ENCODE measurements around the gene MICAL2.

MICAL2 gene

DNA sequence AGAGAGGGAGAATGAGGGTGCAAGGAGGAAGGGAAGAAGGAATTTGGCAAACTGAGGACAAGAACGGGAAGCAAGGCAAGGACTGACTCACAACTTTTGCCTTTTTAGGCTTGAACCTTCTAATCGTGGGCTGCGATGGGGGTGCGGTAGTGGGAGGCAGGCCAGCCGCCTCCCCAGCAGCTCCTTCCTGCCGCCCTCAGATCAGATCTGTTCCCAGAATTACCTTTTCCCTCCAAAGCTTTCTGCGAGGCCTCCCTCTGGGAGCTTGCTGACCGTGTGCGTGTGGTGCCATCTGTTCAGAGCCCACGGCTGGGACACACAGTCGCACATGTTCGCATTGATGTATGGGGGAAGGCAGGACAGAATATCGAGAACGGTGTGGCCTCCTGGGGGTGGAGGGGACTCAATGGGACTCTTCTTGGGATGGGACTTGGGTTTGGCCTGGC, 180.1 kb downstream of the MICAL2 start:
- DNase-seq, result no peak

DNA sequence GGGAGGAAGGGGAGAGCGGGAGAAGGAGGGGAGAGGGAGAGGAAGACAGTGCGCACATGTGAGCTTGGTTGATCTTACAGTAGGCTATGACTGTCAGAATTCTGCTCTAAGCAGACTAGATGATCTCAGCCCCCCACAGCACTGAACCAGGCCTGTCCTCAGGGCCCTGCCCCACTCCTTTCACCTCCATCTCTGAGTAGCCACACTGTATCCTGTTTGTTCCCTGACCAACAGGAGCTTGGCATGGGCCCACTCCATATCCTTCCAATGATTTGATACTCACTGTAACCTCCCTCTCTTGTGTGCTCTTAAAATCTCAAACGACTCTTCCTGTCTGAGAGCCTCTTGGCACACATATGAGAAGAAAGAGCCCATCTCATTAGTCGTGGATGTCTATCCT, 180.9 kb downstream of the MICAL2 start:
- DNase-seq, result no peak

DNA sequence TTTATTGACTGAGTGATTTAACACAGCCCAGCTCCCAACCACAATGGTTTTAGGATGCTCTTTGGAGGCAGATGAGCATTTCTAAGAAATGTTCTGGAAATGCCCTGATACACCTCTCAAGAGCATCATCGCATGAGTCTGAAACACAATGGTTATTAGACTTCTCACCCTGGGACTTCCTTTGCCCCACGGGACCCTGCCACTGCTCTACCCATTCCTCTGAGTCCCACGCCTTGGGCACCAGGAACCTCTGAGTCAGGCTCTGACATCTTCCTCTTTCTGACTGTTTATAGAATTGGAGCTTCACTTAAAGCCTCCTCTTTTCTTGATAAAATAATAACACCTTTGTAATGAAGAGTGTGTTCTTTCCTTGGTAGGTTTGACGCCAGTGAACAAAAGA, 181.4 kb downstream of the MICAL2 start:
- no peak for DNase-seq

DNA sequence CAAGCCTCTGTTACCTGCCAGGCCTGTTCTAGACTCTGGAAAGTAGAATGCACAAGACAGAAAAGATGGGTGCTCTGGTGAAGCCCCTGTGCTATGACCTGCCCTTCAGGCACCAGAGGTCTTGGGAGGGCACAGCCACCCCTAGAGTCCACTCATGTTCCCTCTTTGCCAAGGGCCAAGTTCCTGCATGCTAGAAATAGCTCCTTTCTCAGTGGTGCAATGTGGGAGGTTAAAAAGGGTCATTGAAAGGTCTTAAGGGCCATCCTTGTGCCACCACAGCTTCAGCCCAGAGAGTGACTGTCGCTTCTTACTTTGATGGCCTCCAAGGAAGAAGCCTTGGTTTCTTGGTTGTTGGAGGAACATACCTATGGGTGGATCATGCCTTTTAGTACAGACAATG, 182.4 kb downstream of the MICAL2 start:
- no peak for DNase-seq

DNA sequence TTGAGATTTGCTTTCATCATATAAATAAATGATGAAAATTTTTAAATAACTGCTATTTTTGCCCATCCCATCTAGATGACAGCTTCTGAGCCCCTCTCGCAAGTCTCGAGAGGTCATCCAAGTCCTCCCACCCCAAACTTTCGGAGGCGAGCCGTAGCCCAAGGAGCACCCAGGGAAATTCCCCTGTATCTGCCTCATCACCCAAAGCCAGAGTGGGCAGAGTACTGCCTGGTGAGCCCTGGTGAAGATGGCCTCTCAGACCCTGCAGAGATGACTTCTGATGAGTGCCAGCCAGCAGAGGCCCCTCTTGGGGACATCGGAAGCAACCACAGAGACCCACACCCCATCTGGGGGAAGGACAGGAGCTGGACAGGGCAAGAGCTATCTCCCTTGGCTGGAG, 183.1 kb downstream of the MICAL2 start:
- DNase-seq, result no peak

DNA sequence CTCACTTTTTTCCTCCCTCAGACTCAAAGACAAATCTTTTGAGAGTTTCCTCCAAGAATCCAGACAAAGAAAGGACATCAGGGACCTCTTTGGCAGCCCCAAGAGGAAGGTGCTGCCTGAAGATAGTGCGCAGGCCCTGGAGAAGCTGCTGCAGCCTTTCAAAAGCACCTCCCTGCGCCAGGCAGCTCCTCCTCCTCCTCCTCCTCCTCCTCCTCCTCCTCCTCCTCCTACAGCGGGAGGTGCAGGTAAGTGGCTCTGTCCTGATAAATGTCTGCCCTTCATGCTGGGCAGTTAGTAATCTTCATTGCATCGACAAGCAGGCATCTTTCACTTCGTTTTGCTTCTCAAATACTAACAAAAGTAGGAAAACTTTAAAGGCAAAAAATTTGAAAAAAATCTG, 184.2 kb downstream of the MICAL2 start:
- no peak for DNase-seq

DNA sequence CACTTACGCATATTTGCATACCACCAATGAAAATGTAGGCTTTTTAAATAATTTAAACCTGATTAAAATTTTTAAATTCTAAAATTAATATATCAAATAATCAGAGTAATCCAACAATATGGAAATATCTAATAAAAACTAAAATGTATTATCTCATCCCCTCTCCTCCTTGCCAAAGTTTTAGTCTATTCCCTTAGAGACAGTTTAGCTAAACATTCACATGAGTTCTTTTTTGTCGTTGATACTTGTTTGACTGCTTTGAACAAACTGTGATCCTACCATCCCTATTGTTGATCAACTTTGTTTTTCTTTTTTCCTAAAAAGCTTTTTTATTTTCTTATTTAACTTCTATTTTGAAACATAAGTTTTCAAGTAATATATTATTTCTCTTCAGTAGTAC, 185.6 kb downstream of the MICAL2 start:
- DNase-seq, result no peak

DNA sequence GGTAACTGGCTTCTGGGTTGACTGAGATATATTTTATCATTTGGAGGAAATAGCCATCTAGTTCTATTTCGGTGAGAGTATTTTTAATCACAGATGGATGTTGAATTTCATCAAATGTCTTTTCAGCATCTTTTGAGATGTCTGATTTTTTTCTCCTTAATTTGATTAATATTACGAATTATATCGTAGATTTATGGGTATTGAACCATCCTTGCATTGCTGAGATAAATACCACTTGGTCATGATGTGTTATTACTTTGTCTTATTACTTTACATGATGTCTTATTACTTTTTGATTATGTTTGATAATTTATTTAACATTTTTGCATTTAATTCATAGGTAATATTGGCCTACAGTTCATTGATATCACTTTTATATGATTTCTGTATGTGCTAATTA, 188.2 kb downstream of the MICAL2 start:
- DNase-seq, result no peak

DNA sequence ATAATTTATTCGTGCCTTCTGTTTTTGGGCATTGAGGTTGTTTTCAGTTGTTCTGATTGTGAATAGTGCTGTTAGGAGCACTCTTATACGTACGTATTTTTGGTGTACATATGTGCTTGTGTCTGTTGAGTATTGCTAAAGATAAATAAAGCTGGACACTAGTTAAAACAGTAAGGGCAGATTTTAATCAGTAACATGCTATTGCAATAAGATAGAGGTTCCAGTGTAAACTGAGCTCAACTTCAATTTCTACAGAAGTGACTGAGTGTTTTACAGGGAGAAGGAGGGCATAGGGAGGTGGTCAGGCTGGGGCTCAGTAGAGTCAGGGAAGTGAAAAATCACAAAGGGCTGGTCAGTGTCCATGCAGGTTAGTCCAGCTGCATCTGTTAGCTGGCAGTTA, 191.0 kb downstream of the MICAL2 start:
- DNase-seq, result no peak

DNA sequence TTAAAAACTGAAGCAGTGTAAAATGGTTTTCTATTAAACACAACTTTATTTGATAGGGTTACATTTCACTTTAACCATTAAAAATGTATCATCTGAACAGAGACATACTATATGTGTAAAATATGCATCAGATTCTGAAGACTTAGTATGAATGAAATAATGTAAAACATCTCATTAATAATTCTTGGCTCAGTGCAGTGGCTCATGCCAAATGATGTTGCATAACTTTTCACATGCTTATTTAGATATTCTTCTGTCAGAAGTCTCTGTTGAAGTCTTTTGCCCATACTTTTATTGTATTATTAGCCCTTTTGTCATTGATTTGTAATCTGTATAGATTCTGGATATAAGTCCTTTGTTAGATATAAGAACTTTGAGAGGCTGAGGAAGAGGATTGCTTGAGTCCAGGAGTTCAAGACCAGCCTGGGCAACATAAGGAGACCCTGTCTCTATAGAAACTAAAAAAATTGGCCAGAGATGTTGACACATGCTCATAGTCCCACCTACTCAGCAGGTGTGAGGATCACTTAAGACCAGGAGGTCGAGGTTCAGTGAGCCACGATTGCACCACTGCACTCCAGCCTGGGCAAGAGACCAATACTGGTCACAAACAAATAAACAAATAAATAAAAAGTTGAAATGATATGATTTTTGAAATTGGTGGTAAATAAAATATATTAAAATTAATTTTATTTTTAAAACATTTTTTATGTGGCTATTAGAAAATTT, 193.2 kb downstream of the MICAL2 start:
- no peak for DNase-seq

DNA sequence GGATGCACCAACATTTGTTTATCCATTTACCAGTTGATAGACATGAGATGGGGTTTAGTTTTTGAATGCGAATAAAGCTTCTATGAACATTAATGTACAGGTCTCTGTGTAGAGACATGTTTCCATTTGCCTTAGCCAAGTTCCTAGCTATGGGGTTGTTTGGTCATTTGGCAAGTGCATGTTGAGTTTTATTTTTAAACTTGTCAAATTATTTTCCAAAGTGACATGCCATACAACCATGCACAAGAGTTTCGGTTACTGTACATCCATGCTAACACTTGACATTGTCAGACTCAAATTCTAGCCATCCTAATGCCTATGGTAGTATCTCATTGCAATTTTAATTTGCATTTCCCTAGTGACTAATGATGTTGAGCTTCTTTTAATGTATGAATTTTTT, 196.4 kb downstream of the MICAL2 start:
- DNase-seq, result no peak

DNA sequence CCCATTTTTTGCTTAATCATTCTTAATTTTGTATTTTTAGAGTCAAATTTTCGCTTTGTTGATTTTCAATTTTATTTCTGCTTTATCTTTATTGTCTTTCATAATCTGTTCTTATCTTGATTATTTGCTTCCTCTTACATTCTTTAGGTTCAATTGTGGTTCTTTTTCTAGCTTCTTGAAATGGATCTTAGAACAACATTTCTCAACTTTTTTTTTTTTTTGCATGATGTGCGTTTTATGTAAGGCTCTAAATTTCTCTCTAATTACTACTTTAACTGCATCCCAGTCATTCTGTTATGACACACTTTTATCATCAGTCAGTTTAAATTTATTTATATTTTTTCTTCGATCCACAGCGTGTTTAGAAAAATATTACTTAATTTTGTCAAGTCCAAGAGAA, 201.7 kb downstream of the MICAL2 start:
- no peak for DNase-seq
